ENCODE measurements around the gene ATG7.
"Not testable (repeated sequence)": the region's sequence is repeated elsewhere in the genome, so short reads cannot be mapped to it uniquely, and the experiment has no call there.

The ATG7 gene

GRCh38 chr3:11437506-11437905 is 165.3 kb downstream of the ATG7 start:
- TF ChIP-seq, protein P1, sequence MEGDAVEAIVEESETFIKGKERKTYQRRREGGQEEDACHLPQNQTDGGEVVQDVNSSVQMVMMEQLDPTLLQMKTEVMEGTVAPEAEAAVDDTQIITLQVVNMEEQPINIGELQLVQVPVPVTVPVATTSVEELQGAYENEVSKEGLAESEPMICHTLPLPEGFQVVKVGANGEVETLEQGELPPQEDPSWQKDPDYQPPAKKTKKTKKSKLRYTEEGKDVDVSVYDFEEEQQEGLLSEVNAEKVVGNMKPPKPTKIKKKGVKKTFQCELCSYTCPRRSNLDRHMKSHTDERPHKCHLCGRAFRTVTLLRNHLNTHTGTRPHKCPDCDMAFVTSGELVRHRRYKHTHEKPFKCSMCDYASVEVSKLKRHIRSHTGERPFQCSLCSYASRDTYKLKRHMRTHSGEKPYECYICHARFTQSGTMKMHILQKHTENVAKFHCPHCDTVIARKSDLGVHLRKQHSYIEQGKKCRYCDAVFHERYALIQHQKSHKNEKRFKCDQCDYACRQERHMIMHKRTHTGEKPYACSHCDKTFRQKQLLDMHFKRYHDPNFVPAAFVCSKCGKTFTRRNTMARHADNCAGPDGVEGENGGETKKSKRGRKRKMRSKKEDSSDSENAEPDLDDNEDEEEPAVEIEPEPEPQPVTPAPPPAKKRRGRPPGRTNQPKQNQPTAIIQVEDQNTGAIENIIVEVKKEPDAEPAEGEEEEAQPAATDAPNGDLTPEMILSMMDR (IDR thresholded peaks at IDR 0.05; ENCODE audit: borderline replicate concordance, insufficient read depth, low read depth, low read length) = no peak
- no peak overlapping the region for H3K4me3 ChIP-seq (ENCODE audit: low read depth, low read length)

DNA sequence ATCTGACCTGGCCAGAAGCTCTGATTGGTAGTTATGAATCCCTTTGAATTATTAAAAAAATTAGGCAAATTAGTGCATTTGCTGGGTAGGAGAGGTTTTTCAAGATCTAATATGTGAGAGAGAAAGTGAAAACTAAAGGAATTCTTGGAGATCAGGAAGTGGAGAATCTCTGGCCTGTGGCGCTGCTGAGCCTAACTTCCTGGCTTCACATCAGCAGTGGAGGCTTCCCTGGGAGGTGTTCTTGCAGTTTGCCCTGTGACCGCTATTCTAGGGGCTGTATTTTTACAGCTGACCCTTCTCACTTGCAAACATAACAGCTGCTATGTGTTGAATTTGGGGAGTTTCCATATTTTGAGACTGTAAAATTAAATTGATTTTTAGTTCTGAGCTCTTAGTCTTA is 166.4 kb downstream of the ATG7 start:
- no peak overlapping the region for H3K4me3 ChIP-seq (ENCODE audit: low read depth, low read length)
- TF ChIP-seq, protein P1 (IDR thresholded peaks at IDR 0.05; ENCODE audit: borderline replicate concordance, insufficient read depth, low read depth, low read length) = no peak

GRCh38 chr3:11441346-11441745 is 169.1 kb downstream of the ATG7 start:
- H3K4me3 ChIP-seq (ENCODE audit: low read depth, low read length) = not testable (repeated sequence)

GRCh38 chr3:11444404-11444803 is 172.2 kb downstream of the ATG7 start:
- H3K4me3 ChIP-seq (ENCODE audit: low read depth, low read length) = no peak overlapping the region
- TF ChIP-seq, protein P1 (IDR thresholded peaks at IDR 0.05; ENCODE audit: borderline replicate concordance, insufficient read depth, low read depth, low read length) = no peak

- H3K4me3 ChIP-seq (ENCODE audit: low read depth, low read length) = not testable (repeated sequence)
These were observed 173.0 kb downstream of the ATG7 start for GRCh38 chr3:11445193-11445592.

DNA sequence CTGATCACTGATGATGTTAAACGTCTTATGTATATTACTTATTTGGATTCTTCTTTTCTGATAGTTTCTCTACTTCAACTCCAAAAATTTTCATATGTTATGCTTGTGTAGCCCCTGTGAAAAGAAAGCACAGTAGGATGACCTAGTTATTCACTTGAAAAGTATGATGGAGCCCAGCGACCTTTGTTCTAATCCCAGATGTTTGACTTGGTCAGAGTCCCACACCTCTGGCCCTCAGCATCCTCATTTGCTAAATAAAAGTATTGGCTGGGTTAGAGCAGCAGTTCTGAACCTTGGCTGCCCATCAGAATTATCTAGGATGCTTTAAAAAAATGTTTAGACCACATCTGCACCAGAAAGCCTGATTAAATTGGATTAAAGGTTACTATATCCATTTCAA is 173.7 kb downstream of the ATG7 start:
- TF ChIP-seq, protein P1 (IDR thresholded peaks at IDR 0.05; ENCODE audit: borderline replicate concordance, insufficient read depth, low read depth, low read length) = no peak
- H3K4me3 ChIP-seq (ENCODE audit: low read depth, low read length) = no peak overlapping the region

DNA sequence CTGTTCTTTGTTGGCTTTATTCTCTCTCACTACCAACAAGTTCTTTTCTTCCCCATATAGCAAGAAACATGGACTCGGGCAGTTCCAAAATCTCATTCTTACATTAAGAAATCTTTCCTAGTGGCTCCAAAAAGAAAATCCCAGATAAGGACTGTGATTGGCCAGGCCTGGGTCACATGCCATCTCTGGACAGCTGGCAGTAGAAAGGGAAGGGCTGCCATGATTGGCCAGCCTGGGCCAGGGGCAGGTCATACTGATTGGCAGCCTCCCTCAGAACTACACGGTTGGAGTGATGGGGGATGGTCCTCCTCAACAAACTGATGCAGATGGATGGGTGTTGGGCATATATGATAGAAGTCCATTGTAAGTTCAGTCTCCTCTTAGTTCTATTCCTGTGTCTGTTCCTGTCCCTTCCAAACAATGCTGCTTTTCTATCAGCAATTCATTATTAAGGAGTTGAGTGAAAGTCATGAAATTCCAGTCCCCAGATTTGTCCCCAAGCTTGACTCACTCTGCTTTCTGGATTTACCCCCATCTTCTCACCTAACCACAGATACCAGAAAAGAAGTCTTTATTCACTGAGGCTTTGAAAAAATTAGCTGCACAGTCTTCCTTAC is 175.5 kb downstream of the ATG7 start:
- H3K4me3 ChIP-seq (ENCODE audit: low read depth, low read length) = no peak overlapping the region
- TF ChIP-seq, protein P1 (IDR thresholded peaks at IDR 0.05; ENCODE audit: borderline replicate concordance, insufficient read depth, low read depth, low read length) = no peak

- H3K4me3 ChIP-seq (ENCODE audit: low read depth, low read length) = no peak overlapping the region
- TF ChIP-seq, protein P1 (IDR thresholded peaks at IDR 0.05; ENCODE audit: borderline replicate concordance, insufficient read depth, low read depth, low read length) = no peak
These were observed 177.8 kb downstream of the ATG7 start for GRCh38 chr3:11450015-11450414.
